Gastroesophageal sphincter (tissue), 3 donors: ENCODE measurements around the gene GPC1.

Source experiments
- CTCF ChIP-seq, 4 experiments: fragments of 200-600 bp in 2 of 4; fragments of 450-650 bp in 2 of 4; sonication (generic) in 1 of 4; IDR thresholded peaks; one replicate each; pipeline ENCODE4 v1.5.1; 2017 to 2019; ENCODE audit warnings: antibody characterized with exemption in 4 of 4, mild to moderate bottlenecking in 2 of 4, moderate library complexity in 2 of 4
- POLR2A ChIP-seq, 2 donors: fragments of 450-650 bp; IDR thresholded peaks; one replicate each; pipeline ENCODE4 v1.6.1; 2017; ENCODE audit warnings: antibody characterized with exemption in 2 of 2, mild to moderate bottlenecking in 2 of 2, moderate library complexity in 1 of 2
- POLR2AphosphoS5 ChIP-seq: sonication (generic); formaldehyde crosslinking; IDR thresholded peaks from one replicate; pipeline ENCODE4 v1.6.1; 2017; ENCODE audit warnings: antibody characterized with exemption

DNA sequence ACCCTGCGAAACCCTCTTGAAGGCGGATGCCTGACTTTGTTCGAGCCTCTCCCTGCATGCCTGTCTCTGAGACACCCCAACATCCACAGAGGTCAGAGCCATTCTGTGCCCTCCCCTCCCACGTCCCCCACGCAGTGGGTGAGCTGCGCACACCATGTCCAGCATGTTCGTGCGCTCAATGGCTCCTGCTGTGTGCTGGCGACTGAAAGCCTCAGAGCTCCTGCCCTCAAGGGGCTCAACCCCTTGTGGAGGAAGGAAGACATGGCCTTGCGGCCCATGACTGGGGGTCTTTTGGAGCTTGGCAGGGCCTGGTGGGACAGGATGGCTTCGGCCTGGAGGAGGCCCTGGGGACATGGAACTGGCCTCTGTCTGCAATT, 76.6 kb downstream of the GPC1 start:
- TF ChIP-seq POLR2AphosphoS5 (no peak), POLR2A (IDR thresholded peaks at IDR 0.05) (no peak), CTCF (IDR thresholded peaks at IDR 0.05) (no peak)
